ENCODE measurements around the gene KRTAP5-2. TPM values are rescaled to one million over a fixed set of nuclear protein-coding genes. Genes with fewer than 3 reads are reported as not detected.

The KRTAP5-2 gene
- total RNA-seq, 1 experiment from 2014 or later = not detected

DNA sequence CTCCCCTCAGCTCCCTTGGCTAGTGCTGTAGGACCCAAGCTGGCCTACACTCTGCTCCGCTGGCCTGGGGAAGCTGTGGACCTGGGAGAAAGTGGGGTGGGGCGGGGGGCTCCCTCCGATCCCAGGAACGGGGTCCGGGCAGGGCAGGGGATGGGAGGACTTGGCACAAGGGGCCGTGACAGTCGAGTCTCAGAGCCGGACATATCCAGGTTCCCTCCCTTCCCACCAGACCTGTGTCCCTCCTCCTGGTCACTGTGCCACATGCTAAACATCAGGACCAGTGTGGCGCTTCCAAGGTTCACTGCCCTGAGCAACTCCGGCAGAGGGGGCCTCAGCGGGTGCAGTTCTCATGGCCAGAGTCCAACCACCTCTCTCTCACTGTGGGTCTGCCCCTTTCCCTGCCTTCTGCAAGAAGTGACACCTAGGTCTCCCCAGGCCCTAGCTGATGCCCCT is 28.1 kb downstream of the KRTAP5-2 start:
- Histone ChIP-seq H3K27ac (ENCODE audit: low read length) (no peak overlapping the region), H3K9me2 (replicated peaks; ENCODE audit: low read length) (no peaks in the 10 kb centered on the region), H3K27me3 (ENCODE audit: low read length) (peaks cover 16% of the 10 kb centered on the region), H2AFZ (ENCODE audit: low read length) (no peak overlapping the region), H3F3A (ENCODE audit: low read length, unreplicated experiment) (no peaks in the 10 kb centered on the region), H4K20me1 (ENCODE audit: low read length) (no peaks in the 10 kb centered on the region), H3K4me1 (ENCODE audit: insufficient read depth, low read length) (peaks cover 8% of the 10 kb centered on the region), H3K79me2 (ENCODE audit: low read length) (no peaks in the 10 kb centered on the region), H3K4me2 (ENCODE audit: low read length) (no peak overlapping the region), H3K4me3 (ENCODE audit: low read length) (no peak overlapping the region), H3K36me3 (ENCODE audit: low read depth, low read length) (no peaks in the 10 kb centered on the region), H3K9ac (ENCODE audit: low read length) (no peak overlapping the region), H3K9me3 (ENCODE audit: low read length) (no peaks in the 10 kb centered on the region)
- BruUV-seq (replicated peaks) = no TSS peak
- POLR2A ChIA-PET (ENCODE audit: unreplicated experiment) = no interaction called here
- CTCF ChIA-PET = no interaction called here
- intact Hi-C loops (cut with micrococcal nuclease) = no loop called here
- DNase-seq = no peak
- TF ChIP-seq EZH2phosphoT487 (IDR thresholded peaks at IDR 0.05; ENCODE audit: borderline replicate concordance, low read length) (no peak), EZH2 (IDR thresholded peaks at IDR 0.05; ENCODE audit: low read length, unreplicated experiment) (no peak)
- TF ChIP-seq, protein P1, sequence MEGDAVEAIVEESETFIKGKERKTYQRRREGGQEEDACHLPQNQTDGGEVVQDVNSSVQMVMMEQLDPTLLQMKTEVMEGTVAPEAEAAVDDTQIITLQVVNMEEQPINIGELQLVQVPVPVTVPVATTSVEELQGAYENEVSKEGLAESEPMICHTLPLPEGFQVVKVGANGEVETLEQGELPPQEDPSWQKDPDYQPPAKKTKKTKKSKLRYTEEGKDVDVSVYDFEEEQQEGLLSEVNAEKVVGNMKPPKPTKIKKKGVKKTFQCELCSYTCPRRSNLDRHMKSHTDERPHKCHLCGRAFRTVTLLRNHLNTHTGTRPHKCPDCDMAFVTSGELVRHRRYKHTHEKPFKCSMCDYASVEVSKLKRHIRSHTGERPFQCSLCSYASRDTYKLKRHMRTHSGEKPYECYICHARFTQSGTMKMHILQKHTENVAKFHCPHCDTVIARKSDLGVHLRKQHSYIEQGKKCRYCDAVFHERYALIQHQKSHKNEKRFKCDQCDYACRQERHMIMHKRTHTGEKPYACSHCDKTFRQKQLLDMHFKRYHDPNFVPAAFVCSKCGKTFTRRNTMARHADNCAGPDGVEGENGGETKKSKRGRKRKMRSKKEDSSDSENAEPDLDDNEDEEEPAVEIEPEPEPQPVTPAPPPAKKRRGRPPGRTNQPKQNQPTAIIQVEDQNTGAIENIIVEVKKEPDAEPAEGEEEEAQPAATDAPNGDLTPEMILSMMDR (conservative IDR thresholded peaks at IDR 0.05; ENCODE audit: low read depth, low read length) = no peak
- no peak for ATAC-seq

- H4K20me1 ChIP-seq (ENCODE audit: low read length) = no peaks in the 10 kb centered on the region
- no peak for ATAC-seq
- no peak for DNase-seq
Observed at GRCh38 chr11:1569251-1569780, 28.8 kb downstream of the KRTAP5-2 start.

DNA sequence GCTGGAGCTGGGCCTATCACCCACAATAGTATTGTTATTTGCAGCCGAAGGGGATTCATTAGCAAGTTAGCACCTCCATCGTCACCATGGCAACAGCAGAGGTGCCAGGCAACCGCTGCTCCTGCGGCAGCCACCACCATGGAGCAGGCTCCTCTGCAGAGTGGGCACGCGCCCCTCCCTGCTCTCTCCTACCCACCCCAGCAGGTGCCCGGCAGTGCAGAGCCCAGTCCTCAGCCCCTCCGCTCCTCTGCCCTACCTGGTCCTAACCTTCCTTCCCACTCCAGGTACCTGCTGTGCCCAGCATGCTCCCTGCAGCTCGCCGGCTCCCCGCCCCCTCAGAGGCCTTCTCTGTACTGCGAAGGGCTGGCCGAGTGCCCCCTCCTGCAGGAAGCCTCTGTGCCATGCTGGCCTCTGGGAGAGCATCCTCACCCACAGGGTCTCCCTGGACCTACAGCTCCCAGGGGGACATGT is 29.6 kb downstream of the KRTAP5-2 start:
- no TSS peak for BruUV-seq (replicated peaks)
- H4K20me1 ChIP-seq (ENCODE audit: low read length) = no peaks in the 10 kb centered on the region
- no peaks in the 10 kb centered on the region for H3K9me2 ChIP-seq (replicated peaks; ENCODE audit: low read length)
- H3K36me3 ChIP-seq (ENCODE audit: low read depth, low read length) = no peaks in the 10 kb centered on the region
- peaks cover 4% of the 10 kb centered on the region for H3K4me1 ChIP-seq (ENCODE audit: insufficient read depth, low read length)
- H3K79me2 ChIP-seq (ENCODE audit: low read length) = no peaks in the 10 kb centered on the region
- intact Hi-C loops (cut with micrococcal nuclease) = no loop called here
- no peaks in the 10 kb centered on the region for H3F3A ChIP-seq (ENCODE audit: low read length, unreplicated experiment)
- no peaks in the 10 kb centered on the region for H3K9me3 ChIP-seq (ENCODE audit: low read length)
- no peak overlapping the region for H3K27ac ChIP-seq (ENCODE audit: low read length)
- peaks cover 11% of the 10 kb centered on the region for H3K27me3 ChIP-seq (ENCODE audit: low read length)
- TF ChIP-seq, protein P1 (conservative IDR thresholded peaks at IDR 0.05; ENCODE audit: low read depth, low read length) = no peak
- TF ChIP-seq EZH2 (IDR thresholded peaks at IDR 0.05; ENCODE audit: low read length, unreplicated experiment) (no peak), EZH2phosphoT487 (IDR thresholded peaks at IDR 0.05; ENCODE audit: borderline replicate concordance, low read length) (no peak)
- ChIA-PET POLR2A (ENCODE audit: unreplicated experiment) (no interaction called here), CTCF (no interaction called here)
- ATAC-seq (no peak), DNase-seq (no peak)
- H3K4me2 ChIP-seq (ENCODE audit: low read length) = no peak overlapping the region
- no peak overlapping the region for H2AFZ ChIP-seq (ENCODE audit: low read length)
- H3K4me3 ChIP-seq (ENCODE audit: low read length) = no peak overlapping the region
- H3K9ac ChIP-seq (ENCODE audit: low read length) = no peak overlapping the region

More at GRCh38 chr11:1569251-1569780, 28.8 kb downstream of the KRTAP5-2 start:
- ChIA-PET POLR2A (ENCODE audit: unreplicated experiment) (no interaction called here), CTCF (no interaction called here)
- H3K27me3 ChIP-seq (ENCODE audit: low read length) = peaks cover 16% of the 10 kb centered on the region
- H2AFZ ChIP-seq (ENCODE audit: low read length) = no peak overlapping the region
- no peak overlapping the region for H3K27ac ChIP-seq (ENCODE audit: low read length)
- H3K9ac ChIP-seq (ENCODE audit: low read length) = no peak overlapping the region
- peaks cover 8% of the 10 kb centered on the region for H3K4me1 ChIP-seq (ENCODE audit: insufficient read depth, low read length)
- no TSS peak for BruUV-seq (replicated peaks)
- H3K4me2 ChIP-seq (ENCODE audit: low read length) = no peak overlapping the region
- TF ChIP-seq EZH2 (IDR thresholded peaks at IDR 0.05; ENCODE audit: low read length, unreplicated experiment) (no peak), EZH2phosphoT487 (IDR thresholded peaks at IDR 0.05; ENCODE audit: borderline replicate concordance, low read length) (no peak)
- TF ChIP-seq, protein P1 (conservative IDR thresholded peaks at IDR 0.05; ENCODE audit: low read depth, low read length) = no peak
- H3K9me2 ChIP-seq (replicated peaks; ENCODE audit: low read length) = no peaks in the 10 kb centered on the region
- no peak overlapping the region for H3K4me3 ChIP-seq (ENCODE audit: low read length)
- no peaks in the 10 kb centered on the region for H3K9me3 ChIP-seq (ENCODE audit: low read length)
- intact Hi-C loops (cut with micrococcal nuclease) = no loop called here
- no peaks in the 10 kb centered on the region for H3K36me3 ChIP-seq (ENCODE audit: low read depth, low read length)
- no peaks in the 10 kb centered on the region for H3K79me2 ChIP-seq (ENCODE audit: low read length)
- no peaks in the 10 kb centered on the region for H3F3A ChIP-seq (ENCODE audit: low read length, unreplicated experiment)

All from PC-3 (cell line).